Hepatocyte (in vitro differentiated cells): Measurements from ENCODE around the gene NEDD9. TPM values are rescaled to one million over a fixed set of nuclear protein-coding genes. Genes with fewer than 3 reads are reported as not detected.

ENCODE experiments used
- DNase-seq: peaks from one replicate; pipeline ENCODE4 v3.0.0-alpha.2; 2016; ENCODE audit warnings: low spot score
- H2AFZ ChIP-seq: fragments of 200-600 bp; sonication (generic); 2 replicates; pipeline ENCODE4 v1.6.0; 2016; ENCODE audit warnings: antibody characterized with exemption, mild to moderate bottlenecking
- H3K27ac ChIP-seq: fragments of 200-600 bp; sonication (generic); 2 replicates; pipeline ENCODE4 v1.5.1; 2016; ENCODE audit warnings: mild to moderate bottlenecking
- H3K27me3 ChIP-seq: fragments of 200-600 bp; sonication (generic); 2 replicates; pipeline ENCODE4 v1.6.1; 2016
- H3K36me3 ChIP-seq: fragments of 200-600 bp; sonication (generic); replicated peaks from 2 replicates; pipeline ENCODE4 v1.5.1; 2016; ENCODE audit warnings: low read depth; ENCODE audit not compliant: insufficient read depth
- H3K4me1 ChIP-seq: fragments of 200-600 bp; sonication (generic); 2 replicates; pipeline ENCODE4 v1.5.1; 2016; ENCODE audit warnings: mild to moderate bottlenecking, moderate library complexity; ENCODE audit not compliant: insufficient read depth
- H3K4me2 ChIP-seq: fragments of 200-600 bp; sonication (generic); 2 replicates; pipeline ENCODE4 v1.6.0; 2016
- H3K4me3 ChIP-seq: fragments of 200-600 bp; sonication (generic); 2 replicates; pipeline ENCODE4 v1.5.1; 2016; ENCODE audit warnings: mild to moderate bottlenecking
- H3K79me2 ChIP-seq: fragments of 200-600 bp; sonication (generic); 2 replicates; pipeline ENCODE4 v1.6.0; 2017; ENCODE audit warnings: mild to moderate bottlenecking
- H3K9me2 ChIP-seq: fragments of 200-600 bp; sonication (generic); replicated peaks from 2 replicates; pipeline ENCODE4 v1.6.0; 2017; ENCODE audit warnings: mild to moderate bottlenecking; ENCODE audit not compliant: insufficient read depth
- H3K9me3 ChIP-seq: fragments of 200-600 bp; sonication (generic); 2 replicates; pipeline ENCODE4 v1.5.1; 2016; ENCODE audit warnings: low read depth, mild to moderate bottlenecking
- H4K20me1 ChIP-seq: fragments of 200-600 bp; sonication (generic); 2 replicates; pipeline ENCODE4 v1.6.0; 2016; ENCODE audit warnings: mild to moderate bottlenecking; ENCODE audit not compliant: insufficient read depth, poor library complexity, severe bottlenecking
- EZH2 ChIP-seq: fragments of 200-600 bp; sonication (generic); IDR thresholded peaks from 2 replicates; pipeline ENCODE4 v1.6.1; 2016; ENCODE audit warnings: antibody characterized with exemption, mild to moderate bottlenecking, borderline replicate concordance
- EZH2phosphoT487 ChIP-seq: fragments of 200-600 bp; sonication (generic); IDR thresholded peaks from one replicate; pipeline ENCODE4 v1.6.1; 2018; ENCODE audit warnings: antibody characterized with exemption, mild to moderate bottlenecking, low read depth, moderate library complexity; ENCODE audit not compliant: unreplicated experiment, severe bottlenecking
- WGBS: methylation state at CpG from one replicate; pipeline ENCODE4 v1.1.6; 2016; ENCODE audit warnings: low lambda C conversion rate; ENCODE audit errors: missing lambda C conversion rate; 5-methylcytosine and 5-hydroxymethylcytosine counted together
- polyA plus RNA-seq: library from polyadenylated mRNA; unstranded; fragments of >200 nt; fragmentation: Nextera tagmentation; extraction: Ambion mirVana; gene quantifications from 2 replicates; pipeline ENCODE4 v1.2.1, GENCODE V29; 2016
- total RNA-seq: library from RNA; depleted of rRNA; stranded (reverse); fragments of >200 nt; gene quantifications from 2 replicates; pipeline ENCODE4 v1.2.3, GENCODE V29; 2014
- TF ChIP-seq, protein P1 (sequence below): fragments of 200-600 bp; sonication (generic); IDR thresholded peaks from 2 replicates; pipeline ENCODE4 v1.5.1; 2016; ENCODE audit warnings: antibody characterized with exemption, mild to moderate bottlenecking; ENCODE audit not compliant: poor library complexity

The NEDD9 gene
- total and polyA plus RNA-seq, 2 experiments from 2014 or later = 55.1 to 59.3 TPM

GRCh38 chr6:11243861-11244260 is 11.4 kb upstream of the NEDD9 start:
- TF ChIP-seq EZH2 (no peak), EZH2phosphoT487 (no peak)
- TF ChIP-seq, protein P1, sequence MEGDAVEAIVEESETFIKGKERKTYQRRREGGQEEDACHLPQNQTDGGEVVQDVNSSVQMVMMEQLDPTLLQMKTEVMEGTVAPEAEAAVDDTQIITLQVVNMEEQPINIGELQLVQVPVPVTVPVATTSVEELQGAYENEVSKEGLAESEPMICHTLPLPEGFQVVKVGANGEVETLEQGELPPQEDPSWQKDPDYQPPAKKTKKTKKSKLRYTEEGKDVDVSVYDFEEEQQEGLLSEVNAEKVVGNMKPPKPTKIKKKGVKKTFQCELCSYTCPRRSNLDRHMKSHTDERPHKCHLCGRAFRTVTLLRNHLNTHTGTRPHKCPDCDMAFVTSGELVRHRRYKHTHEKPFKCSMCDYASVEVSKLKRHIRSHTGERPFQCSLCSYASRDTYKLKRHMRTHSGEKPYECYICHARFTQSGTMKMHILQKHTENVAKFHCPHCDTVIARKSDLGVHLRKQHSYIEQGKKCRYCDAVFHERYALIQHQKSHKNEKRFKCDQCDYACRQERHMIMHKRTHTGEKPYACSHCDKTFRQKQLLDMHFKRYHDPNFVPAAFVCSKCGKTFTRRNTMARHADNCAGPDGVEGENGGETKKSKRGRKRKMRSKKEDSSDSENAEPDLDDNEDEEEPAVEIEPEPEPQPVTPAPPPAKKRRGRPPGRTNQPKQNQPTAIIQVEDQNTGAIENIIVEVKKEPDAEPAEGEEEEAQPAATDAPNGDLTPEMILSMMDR = no peak
- H3K4me1 ChIP-seq = peaks cover 8% of the 10 kb centered on the region
- no peaks in the 10 kb centered on the region for H3K9me2 ChIP-seq
- H3K4me3 ChIP-seq = no peak overlapping the region
- DNase-seq = no peak
- no peak overlapping the region for H2AFZ ChIP-seq
- H4K20me1 ChIP-seq = no peaks in the 10 kb centered on the region
- H3K27ac ChIP-seq = no peak overlapping the region
- H3K27me3 ChIP-seq = no peaks in the 10 kb centered on the region
- H3K9me3 ChIP-seq = no peaks in the 10 kb centered on the region
- H3K36me3 ChIP-seq = no peaks in the 10 kb centered on the region
- 85% methylated on average over 1 of the region's 1 CpG for WGBS
- H3K4me2 ChIP-seq = no peak overlapping the region
- H3K79me2 ChIP-seq = no peaks in the 10 kb centered on the region

DNA sequence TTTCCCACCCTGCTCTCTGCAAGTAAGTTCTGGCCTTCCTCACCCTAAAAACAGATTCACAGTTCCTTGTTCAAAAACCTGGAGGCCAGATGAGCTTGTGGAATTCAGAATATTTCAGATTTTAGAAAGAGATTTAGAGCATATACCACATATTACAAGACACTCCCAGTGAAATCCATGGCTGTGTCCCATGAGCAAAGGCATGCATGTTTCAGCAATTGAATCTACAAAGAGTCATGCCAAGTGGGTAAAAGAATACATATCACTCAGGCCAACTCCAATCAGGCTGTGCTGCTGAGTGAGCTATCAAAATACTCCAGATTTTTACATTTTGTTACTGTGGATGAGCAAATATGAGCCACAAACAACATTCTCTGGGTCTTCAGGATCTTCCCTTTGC is 10.2 kb upstream of the NEDD9 start:
- no peak overlapping the region for H3K27ac ChIP-seq
- H2AFZ ChIP-seq = no peak overlapping the region
- H3K9me3 ChIP-seq = no peaks in the 10 kb centered on the region
- H3K9me2 ChIP-seq = no peaks in the 10 kb centered on the region
- DNase-seq = no peak
- H3K4me2 ChIP-seq = no peak overlapping the region
- TF ChIP-seq EZH2phosphoT487 (no peak), EZH2 (no peak)
- TF ChIP-seq, protein P1 = no peak
- no peaks in the 10 kb centered on the region for H4K20me1 ChIP-seq
- peaks cover 8% of the 10 kb centered on the region for H3K4me1 ChIP-seq
- H3K79me2 ChIP-seq = no peaks in the 10 kb centered on the region
- no peak overlapping the region for H3K4me3 ChIP-seq
- H3K27me3 ChIP-seq = no peaks in the 10 kb centered on the region
- H3K36me3 ChIP-seq = no peaks in the 10 kb centered on the region

GRCh38 chr6:11241793-11242201 is 9.3 kb upstream of the NEDD9 start:
- H3K4me1 ChIP-seq = peaks cover 8% of the 10 kb centered on the region
- H3K4me3 ChIP-seq = no peak overlapping the region
- H3K4me2 ChIP-seq = no peak overlapping the region
- DNase-seq = peak; percentile 68
- 50% methylated on average over 17 of the region's 17 CpGs for WGBS
- H3K27me3 ChIP-seq = no peaks in the 10 kb centered on the region
- no peak overlapping the region for H2AFZ ChIP-seq
- no peaks in the 10 kb centered on the region for H3K9me2 ChIP-seq
- H3K36me3 ChIP-seq = no peaks in the 10 kb centered on the region
- H3K27ac ChIP-seq = no peak overlapping the region
- H3K79me2 ChIP-seq = no peaks in the 10 kb centered on the region
- no peaks in the 10 kb centered on the region for H4K20me1 ChIP-seq
- TF ChIP-seq EZH2phosphoT487 (no peak), EZH2 (no peak)
- TF ChIP-seq, protein P1 = peak; percentile 60
- no peaks in the 10 kb centered on the region for H3K9me3 ChIP-seq
